Sigmoid colon (tissue), 7 donors: ENCODE results near the gene KLHL14. TPM values are rescaled to one million over a fixed set of nuclear protein-coding genes. Genes with fewer than 3 reads are reported as not detected.
"Not testable (repeated sequence)": the region's sequence is repeated elsewhere in the genome, so short reads cannot be mapped to it uniquely, and the experiment has no call there.

Source experiments
- DNase-seq: peaks from one replicate; pipeline ENCODE4 v3.0.0-alpha.2; 2019
- H3K27ac ChIP-seq, 4 donors: fragments of 200-600 bp; sonication (generic); one replicate each; pipeline ENCODE4 v1.5.1; 2016 to 2019; ENCODE audit warnings: mild to moderate bottlenecking in 1 of 4
- H3K27me3 ChIP-seq, 3 donors: fragments of 200-600 bp; sonication (generic); one replicate each; pipeline ENCODE4 v1.5.1; 2019; ENCODE audit warnings: mild to moderate bottlenecking in 1 of 3
- H3K36me3 ChIP-seq, 4 donors: fragments of 200-600 bp; sonication (generic); one replicate each; pipeline ENCODE4 v1.5.1; 2016 to 2019
- H3K4me1 ChIP-seq, 4 donors: fragments of 200-600 bp; sonication (generic); one replicate each; pipeline ENCODE4 v1.5.1; 2017 to 2019
- H3K4me3 ChIP-seq, 4 donors: fragments of 200-600 bp; sonication (generic); one replicate each; pipeline ENCODE4 v1.5.1; 2017 to 2019; ENCODE audit warnings: mild to moderate bottlenecking in 2 of 4, moderate library complexity in 1 of 4
- H3K9me3 ChIP-seq, 4 donors: fragments of 200-600 bp in 3 of 4; sonication (generic) in 3 of 4; one replicate each; pipeline versions ENCODE4 v1.5.1 to v1.6.1; 2013 to 2019
- EP300 ChIP-seq, 4 donors: sonication (generic); formaldehyde crosslinking; IDR thresholded peaks; one replicate each; pipeline ENCODE4 v1.6.1; 2017; ENCODE audit warnings: antibody characterized with exemption in 4 of 4
- POLR2A ChIP-seq, 2 donors: fragments of 450-650 bp; IDR thresholded peaks; one replicate each; pipeline ENCODE4 v1.6.1; 2016; ENCODE audit warnings: antibody characterized with exemption in 2 of 2, mild to moderate bottlenecking in 2 of 2, moderate library complexity in 2 of 2
- POLR2AphosphoS5 ChIP-seq, 4 donors: sonication (generic); formaldehyde crosslinking; IDR thresholded peaks; one replicate each; pipeline ENCODE4 v1.6.1; 2017; ENCODE audit warnings: antibody characterized with exemption in 4 of 4
- WGBS, 2 donors: extraction: QIAGEN DNeasy Blood & Tissue Kit; methylation state at CpG; one replicate each; pipeline ENCODE4 v1.1.7; 2013; 5-methylcytosine and 5-hydroxymethylcytosine counted together
- intact Hi-C: fragments of 100-400 bp; cut with DNase I; formaldehyde crosslinking; loops from one replicate; pipeline ENCODE4 v1.15.1; 2023
- polyA plus RNA-seq, 3 donors: library from polyadenylated mRNA; stranded (reverse); fragments of 200-250 nt; gene quantifications; one replicate each; pipeline ENCODE4 v1.2.3, GENCODE V29; 2013
- total RNA-seq, 4 donors: library from RNA; depleted of rRNA; stranded (reverse); fragments of >200 nt; gene quantifications; one replicate each; pipeline ENCODE4 v1.1.0, GENCODE V29; 2016
- TF ChIP-seq, protein P1 (sequence below), 4 experiments: fragments of 450-650 bp in 3 of 4; fragments of 200-600 bp in 1 of 4; IDR thresholded peaks; one replicate each; pipeline ENCODE4 v1.5.1; 2016 to 2019; ENCODE audit warnings: antibody characterized with exemption in 4 of 4, mild to moderate bottlenecking in 3 of 4, moderate library complexity in 2 of 4
- donor health status: healthy with polysubstance abuse.
- donor health status: Bipolar disorder and iron deficiency.
- donor health status: healthy.

KLHL14 gene
- total and polyA plus RNA-seq, 7 donors = under 0.01 to 2.9 (median 0.52) TPM; not detected in 1

DNA sequence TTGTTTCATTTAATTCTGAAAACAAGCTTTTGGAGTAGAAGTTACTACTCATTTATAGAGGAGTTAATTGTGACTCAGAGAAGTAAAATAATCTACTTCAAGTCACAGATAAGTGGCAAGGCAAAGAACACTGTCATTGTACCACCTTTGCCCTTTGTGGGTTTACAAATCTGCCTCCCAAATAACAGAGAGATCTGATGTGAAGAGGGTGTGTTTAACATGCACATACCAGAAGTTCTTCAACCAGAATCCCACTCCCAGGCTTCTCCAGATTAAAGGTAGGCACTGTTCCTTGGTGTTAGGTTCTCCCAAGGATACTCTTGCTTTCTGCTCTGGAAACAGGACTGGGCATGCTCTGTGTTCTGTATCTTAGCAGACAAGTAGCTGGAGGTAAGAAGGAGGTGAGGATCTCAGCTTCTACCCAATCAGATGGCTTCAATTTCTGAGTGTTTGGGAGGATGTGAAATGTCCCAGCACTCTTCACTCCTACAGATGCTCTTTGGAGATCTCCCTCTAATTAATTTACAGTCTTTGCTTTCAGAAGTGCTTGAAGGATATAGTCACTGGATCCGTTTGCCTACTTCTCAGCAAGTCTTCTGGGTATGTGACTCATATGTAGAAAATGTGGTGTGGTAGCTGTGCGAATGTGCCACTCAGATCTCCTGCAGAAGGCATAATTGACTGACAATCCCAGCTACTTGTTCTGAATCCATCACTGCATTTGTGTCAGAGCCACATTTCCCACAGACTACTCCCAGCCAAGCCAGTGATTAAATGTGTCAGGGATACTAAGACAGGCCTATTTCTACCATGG, 111.1 kb downstream of the KLHL14 start:
- Histone ChIP-seq H3K4me1 (no peaks in the 10 kb centered on the region), H3K36me3 (no peaks in the 10 kb centered on the region), H3K27me3 (no peaks in the 10 kb centered on the region), H3K9me3 (no peaks in the 10 kb centered on the region), H3K27ac (no peak overlapping the region), H3K4me3 (no peak overlapping the region)
- no peak for TF ChIP-seq POLR2A (IDR thresholded peaks at IDR 0.05)
- TF ChIP-seq EP300 (IDR thresholded peaks at IDR 0.05) = no peak
- TF ChIP-seq, protein P1, sequence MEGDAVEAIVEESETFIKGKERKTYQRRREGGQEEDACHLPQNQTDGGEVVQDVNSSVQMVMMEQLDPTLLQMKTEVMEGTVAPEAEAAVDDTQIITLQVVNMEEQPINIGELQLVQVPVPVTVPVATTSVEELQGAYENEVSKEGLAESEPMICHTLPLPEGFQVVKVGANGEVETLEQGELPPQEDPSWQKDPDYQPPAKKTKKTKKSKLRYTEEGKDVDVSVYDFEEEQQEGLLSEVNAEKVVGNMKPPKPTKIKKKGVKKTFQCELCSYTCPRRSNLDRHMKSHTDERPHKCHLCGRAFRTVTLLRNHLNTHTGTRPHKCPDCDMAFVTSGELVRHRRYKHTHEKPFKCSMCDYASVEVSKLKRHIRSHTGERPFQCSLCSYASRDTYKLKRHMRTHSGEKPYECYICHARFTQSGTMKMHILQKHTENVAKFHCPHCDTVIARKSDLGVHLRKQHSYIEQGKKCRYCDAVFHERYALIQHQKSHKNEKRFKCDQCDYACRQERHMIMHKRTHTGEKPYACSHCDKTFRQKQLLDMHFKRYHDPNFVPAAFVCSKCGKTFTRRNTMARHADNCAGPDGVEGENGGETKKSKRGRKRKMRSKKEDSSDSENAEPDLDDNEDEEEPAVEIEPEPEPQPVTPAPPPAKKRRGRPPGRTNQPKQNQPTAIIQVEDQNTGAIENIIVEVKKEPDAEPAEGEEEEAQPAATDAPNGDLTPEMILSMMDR (IDR thresholded peaks at IDR 0.05) = no peak
- TF ChIP-seq POLR2AphosphoS5 (IDR thresholded peaks at IDR 0.05) = no peak
- intact Hi-C loops = no loop called here
- DNase-seq = no peak
- 43 to 58% methylated on average over 2 of the region's 2 CpGs for WGBS, 2 donors

DNA sequence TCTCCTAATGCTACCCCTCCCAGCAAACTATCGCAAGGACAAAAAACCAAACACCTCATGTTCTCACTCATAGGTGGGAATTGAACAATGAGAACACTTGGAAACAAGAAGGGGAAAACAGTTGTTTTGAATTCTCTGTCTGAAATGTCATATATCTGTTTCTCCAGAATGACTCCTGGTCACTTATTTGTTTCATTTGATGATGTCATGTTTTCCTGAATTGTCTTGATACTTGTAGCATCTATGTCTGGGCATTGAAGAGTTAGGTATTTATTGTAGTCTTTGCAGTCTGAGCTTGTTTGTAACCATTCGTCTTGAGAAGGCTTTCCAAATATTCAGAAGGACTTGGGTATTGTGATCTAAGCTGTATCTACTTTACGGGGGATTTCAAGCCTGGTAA, 118.3 kb downstream of the KLHL14 start:
- WGBS, 2 donors = 87 to 90% methylated on average over 3 of the region's 3 CpGs
- H3K27me3 ChIP-seq, H3K4me1 ChIP-seq, H3K4me3 ChIP-seq, H3K36me3 ChIP-seq, H3K9me3 ChIP-seq, intact Hi-C loops, DNase-seq, H3K27ac ChIP-seq: not testable (repeated sequence)

DNA sequence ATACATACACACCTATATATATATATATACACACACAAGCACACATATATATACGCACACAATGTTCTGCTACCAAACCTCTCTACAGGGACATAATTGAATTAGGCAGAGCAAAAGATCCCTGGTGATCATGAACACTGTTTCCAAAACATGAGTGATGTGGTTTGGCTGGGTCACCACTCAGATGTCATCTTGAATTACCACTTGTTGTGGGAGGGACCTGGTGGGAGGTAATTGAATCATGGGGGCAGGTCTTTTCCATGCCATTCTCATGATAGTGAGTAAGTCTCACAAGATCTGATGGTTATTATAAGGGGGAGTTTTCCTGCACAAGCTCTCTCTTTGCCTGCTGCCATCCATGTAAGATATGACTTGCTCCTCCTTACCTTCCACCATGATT, 135.2 kb downstream of the KLHL14 start:
- H3K9me3 ChIP-seq, H3K4me3 ChIP-seq, H3K4me1 ChIP-seq, DNase-seq, H3K36me3 ChIP-seq, H3K27ac ChIP-seq, H3K27me3 ChIP-seq: not testable (repeated sequence)
- whole genome bisulfite sequencing, 2 donors = 93% methylated on average over 1 of the region's 1 CpG
- intact Hi-C loops = loop anchor here (10.0 kb wide), 1 partner anchor 57 kb away; no protein-coding TSS in a partner anchor

DNA sequence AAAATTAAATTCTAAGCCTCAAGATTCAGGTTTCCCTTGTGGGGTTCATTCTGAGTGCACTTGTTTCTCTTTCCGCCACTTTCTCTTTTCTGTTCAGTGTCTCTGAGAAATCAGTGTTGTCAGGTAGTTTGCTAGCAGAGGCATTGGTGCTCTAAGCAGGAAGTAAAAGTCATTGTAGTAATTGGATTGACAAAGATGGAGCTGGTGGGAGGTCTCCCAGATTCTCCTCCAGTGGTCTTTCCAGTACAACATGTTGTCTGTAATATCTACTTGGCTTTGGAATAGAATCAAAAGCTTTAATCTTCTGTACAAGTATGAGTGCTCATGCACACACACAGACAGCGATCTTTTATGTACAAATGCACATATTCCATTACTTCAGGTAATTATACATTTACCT, 135.6 kb downstream of the KLHL14 start:
- H3K9me3 ChIP-seq = no peaks in the 10 kb centered on the region
- H3K27me3 ChIP-seq = no peaks in the 10 kb centered on the region
- H3K4me1 ChIP-seq = no peaks in the 10 kb centered on the region
- H3K4me3 ChIP-seq = no peak overlapping the region
- H3K27ac ChIP-seq = no peak overlapping the region
- intact Hi-C loops = loop anchor here (10.0 kb wide), 1 partner anchor 58 kb away; no protein-coding TSS in a partner anchor
- no peak for DNase-seq
- TF ChIP-seq POLR2AphosphoS5 (IDR thresholded peaks at IDR 0.05) = no peak
- no peak for TF ChIP-seq EP300 (IDR thresholded peaks at IDR 0.05)
- TF ChIP-seq, protein P1 (IDR thresholded peaks at IDR 0.05) = no peak
- no peak for TF ChIP-seq POLR2A (IDR thresholded peaks at IDR 0.05)
- no peaks in the 10 kb centered on the region for H3K36me3 ChIP-seq
- WGBS, 2 donors = 93 to 96% methylated on average over 2 of the region's 2 CpGs

DNA sequence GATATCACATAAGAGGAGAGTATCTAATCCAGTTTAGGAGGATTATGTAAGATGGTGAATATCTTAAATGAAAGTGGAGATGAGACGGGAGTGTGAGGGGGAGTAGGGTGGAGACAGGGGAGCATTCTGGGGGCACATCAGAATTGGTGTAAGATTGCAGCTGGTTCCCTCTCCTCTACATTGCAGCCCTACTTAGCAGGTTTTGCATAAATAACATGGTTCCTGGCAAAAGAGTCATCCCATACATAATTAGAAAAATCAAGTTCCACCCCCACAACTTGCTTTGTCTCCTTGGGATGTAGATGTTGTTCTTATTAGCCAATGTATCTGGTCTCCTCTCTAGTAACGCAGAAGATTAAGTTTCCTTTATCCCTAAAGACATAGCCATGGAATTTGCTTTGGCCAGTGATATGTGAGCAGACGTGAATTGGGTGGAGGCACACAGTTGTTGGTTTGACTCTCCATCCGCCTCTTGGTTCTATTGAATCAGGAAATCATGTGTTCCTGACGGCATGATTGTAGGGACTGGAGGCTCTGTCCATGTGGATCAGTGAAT, 137.9 kb downstream of the KLHL14 start:
- 79 to 86% methylated on average over 5 of the region's 5 CpGs for WGBS, 2 donors
- no peak overlapping the region for H3K27ac ChIP-seq
- H3K4me1 ChIP-seq = no peaks in the 10 kb centered on the region
- TF ChIP-seq POLR2AphosphoS5 (IDR thresholded peaks at IDR 0.05) = no peak
- TF ChIP-seq POLR2A (IDR thresholded peaks at IDR 0.05) = no peak
- TF ChIP-seq, protein P1 (IDR thresholded peaks at IDR 0.05) = no peak
- TF ChIP-seq EP300 (IDR thresholded peaks at IDR 0.05) = no peak
- H3K9me3 ChIP-seq = no peaks in the 10 kb centered on the region
- no peak overlapping the region for H3K4me3 ChIP-seq
- H3K27me3 ChIP-seq = no peaks in the 10 kb centered on the region
- no peaks in the 10 kb centered on the region for H3K36me3 ChIP-seq
- intact Hi-C loops = loop anchor here (10.0 kb wide), 1 partner anchor 60 kb away; no protein-coding TSS in a partner anchor
- DNase-seq = no peak
